PC-3 (cell line): ENCODE results near the gene GALNT14. TPM values are rescaled to one million over a fixed set of nuclear protein-coding genes. Genes with fewer than 3 reads are reported as not detected.

Experiments used
- ATAC-seq: fragments of 200-7000 bp; cut with Tn5 transposase; 2 replicates; pipeline ENCODE4 v1.9.1; 2020; ENCODE audit warnings: mild to moderate bottlenecking, moderate library complexity
- BruUV-seq: library from RNA; stranded (reverse); fragments of 400-500 nt; replicated peaks from 2 replicates; lab custom pipeline; 2021; lab: Mats Ljungman, UMichigan
- CTCF ChIA-PET: fragments of 300-600 bp; sonication (Branson Sonifier 250); formaldehyde crosslinking; loops from one replicate; lab custom pipeline; 2022; ENCODE audit warnings: antibody characterized with exemption; lab: Charles Lee
- POLR2A ChIA-PET: fragments of 300-600 bp; sonication (Branson Sonifier 250); formaldehyde crosslinking; loops from one replicate; lab custom pipeline; 2022; ENCODE audit warnings: antibody characterized with exemption; ENCODE audit not compliant: unreplicated experiment; lab: Charles Lee
- DNase-seq: peaks from one replicate; pipeline ENCODE4 v3.0.0-alpha.2; 2015
- H2AFZ ChIP-seq: fragments of 300-600 bp; sonication (generic); 2 replicates; pipeline ENCODE4 v1.6.0; 2016; ENCODE audit warnings: antibody characterized with exemption, low read length
- H3F3A ChIP-seq: fragments of 300-600 bp; sonication (generic); one replicate; pipeline ENCODE4 v1.6.0; 2017; ENCODE audit warnings: antibody characterized with exemption, low read length, control low read depth, mild to moderate bottlenecking; ENCODE audit not compliant: unreplicated experiment
- H3K27ac ChIP-seq: fragments of 300-600 bp; sonication (generic); 2 replicates; pipeline ENCODE4 v1.5.1; 2016; ENCODE audit warnings: mild to moderate bottlenecking, low read length
- H3K27me3 ChIP-seq: fragments of 300-600 bp; sonication (generic); 2 replicates; pipeline ENCODE4 v1.6.1; 2016; ENCODE audit warnings: low read length, mixed read lengths
- H3K36me3 ChIP-seq: fragments of 300-600 bp; sonication (generic); 2 replicates; pipeline ENCODE4 v1.6.1; 2016; ENCODE audit warnings: low read depth, mixed run types, low read length, mixed read lengths
- H3K4me1 ChIP-seq: fragments of 300-600 bp; sonication (generic); 2 replicates; pipeline ENCODE4 v1.5.1; 2016; ENCODE audit warnings: low read length; ENCODE audit not compliant: insufficient read depth
- H3K4me2 ChIP-seq: fragments of 300-600 bp; sonication (generic); 2 replicates; pipeline ENCODE4 v1.6.0; 2016; ENCODE audit warnings: low read length
- H3K4me3 ChIP-seq: fragments of 300-600 bp; sonication (generic); 2 replicates; pipeline ENCODE4 v1.5.1; 2016; ENCODE audit warnings: mild to moderate bottlenecking, low read length, mixed read lengths
- H3K79me2 ChIP-seq: fragments of 300-600 bp; sonication (generic); 2 replicates; pipeline ENCODE4 v1.6.1; 2017; ENCODE audit warnings: low read length, mixed read lengths
- H3K9ac ChIP-seq: fragments of 300-600 bp; sonication (generic); 2 replicates; pipeline ENCODE4 v1.6.0; 2016; ENCODE audit warnings: mild to moderate bottlenecking, low read length
- H3K9me2 ChIP-seq: fragments of 300-600 bp; sonication (generic); replicated peaks from 2 replicates; pipeline ENCODE4 v1.6.1; 2016; ENCODE audit warnings: mixed run types, low read length, mixed read lengths
- H3K9me3 ChIP-seq: fragments of 300-600 bp; sonication (generic); 2 replicates; pipeline ENCODE4 v1.6.1; 2016; ENCODE audit warnings: low read length, mixed read lengths
- H4K20me1 ChIP-seq: fragments of 300-600 bp; sonication (generic); 2 replicates; pipeline ENCODE4 v1.6.1; 2016; ENCODE audit warnings: low read length, mixed read lengths
- EZH2 ChIP-seq: fragments of 300-600 bp; sonication (generic); IDR thresholded peaks from one replicate; pipeline ENCODE4 v1.6.1; 2017; ENCODE audit warnings: antibody characterized with exemption, mild to moderate bottlenecking, low read length; ENCODE audit not compliant: unreplicated experiment
- EZH2phosphoT487 ChIP-seq: fragments of 300-600 bp; sonication (generic); IDR thresholded peaks from 2 replicates; pipeline ENCODE4 v1.6.1; 2018; ENCODE audit warnings: mild to moderate bottlenecking, antibody characterized with exemption, low read length, borderline replicate concordance
- intact Hi-C: fragments of 100-400 bp; cut with micrococcal nuclease; formaldehyde crosslinking; loops from 2 replicates; pipeline ENCODE4 v1.9.0; 2023
- total RNA-seq: library from RNA; depleted of rRNA; stranded (reverse); fragments of >200 nt; gene quantifications from 2 replicates; pipeline ENCODE4 v1.2.3, GENCODE V29; 2014
- TF ChIP-seq, protein P1 (sequence below): fragments of 300-600 bp; sonication (generic); conservative IDR thresholded peaks from 2 replicates; pipeline ENCODE4 v1.5.1; 2017; ENCODE audit warnings: antibody characterized with exemption, low read depth, mild to moderate bottlenecking, low read length

The GALNT14 gene
- total RNA-seq, 1 experiment from 2014 or later, result 10.2 TPM

- Histone ChIP-seq H3K4me3 (no peak overlapping the region), H4K20me1 (no peaks in the 10 kb centered on the region), H3K9ac (no peak overlapping the region), H3K27ac (no peak overlapping the region), H3F3A (no peaks in the 10 kb centered on the region), H3K36me3 (no peaks in the 10 kb centered on the region), H3K79me2 (no peaks in the 10 kb centered on the region), H2AFZ (no peak overlapping the region), H3K27me3 (no peaks in the 10 kb centered on the region), H3K9me3 (no peaks in the 10 kb centered on the region), H3K9me2 (no peaks in the 10 kb centered on the region), H3K4me1 (no peaks in the 10 kb centered on the region), H3K4me2 (no peak overlapping the region)
- CTCF ChIA-PET, result no interaction called here
- POLR2A ChIA-PET, result no interaction called here
- no peak for ATAC-seq
- no peak for DNase-seq
- intact Hi-C loops, result no loop called here
- no peak for TF ChIP-seq EZH2
- TF ChIP-seq EZH2phosphoT487, result no peak
- TF ChIP-seq, protein P1, sequence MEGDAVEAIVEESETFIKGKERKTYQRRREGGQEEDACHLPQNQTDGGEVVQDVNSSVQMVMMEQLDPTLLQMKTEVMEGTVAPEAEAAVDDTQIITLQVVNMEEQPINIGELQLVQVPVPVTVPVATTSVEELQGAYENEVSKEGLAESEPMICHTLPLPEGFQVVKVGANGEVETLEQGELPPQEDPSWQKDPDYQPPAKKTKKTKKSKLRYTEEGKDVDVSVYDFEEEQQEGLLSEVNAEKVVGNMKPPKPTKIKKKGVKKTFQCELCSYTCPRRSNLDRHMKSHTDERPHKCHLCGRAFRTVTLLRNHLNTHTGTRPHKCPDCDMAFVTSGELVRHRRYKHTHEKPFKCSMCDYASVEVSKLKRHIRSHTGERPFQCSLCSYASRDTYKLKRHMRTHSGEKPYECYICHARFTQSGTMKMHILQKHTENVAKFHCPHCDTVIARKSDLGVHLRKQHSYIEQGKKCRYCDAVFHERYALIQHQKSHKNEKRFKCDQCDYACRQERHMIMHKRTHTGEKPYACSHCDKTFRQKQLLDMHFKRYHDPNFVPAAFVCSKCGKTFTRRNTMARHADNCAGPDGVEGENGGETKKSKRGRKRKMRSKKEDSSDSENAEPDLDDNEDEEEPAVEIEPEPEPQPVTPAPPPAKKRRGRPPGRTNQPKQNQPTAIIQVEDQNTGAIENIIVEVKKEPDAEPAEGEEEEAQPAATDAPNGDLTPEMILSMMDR, result no peak
- no TSS peak for BruUV-seq
Observed at GRCh38 chr2:30948130-30948529, 190.1 kb downstream of the GALNT14 start.

- POLR2A ChIA-PET, result no interaction called here
- Histone ChIP-seq H3K27me3 (no peaks in the 10 kb centered on the region), H3K79me2 (no peaks in the 10 kb centered on the region), H3K27ac (no peak overlapping the region), H3K9ac (no peak overlapping the region), H3K4me1 (no peaks in the 10 kb centered on the region), H3K9me2 (no peaks in the 10 kb centered on the region), H3F3A (no peaks in the 10 kb centered on the region), H3K4me3 (no peak overlapping the region), H3K4me2 (no peak overlapping the region), H4K20me1 (no peaks in the 10 kb centered on the region), H3K9me3 (no peaks in the 10 kb centered on the region), H3K36me3 (no peaks in the 10 kb centered on the region), H2AFZ (no peak overlapping the region)
- intact Hi-C loops, result no loop called here
- BruUV-seq, result no TSS peak
- CTCF ChIA-PET, result no interaction called here
- TF ChIP-seq EZH2phosphoT487 (no peak), EZH2 (no peak)
- no peak for DNase-seq
- ATAC-seq, result no peak
Observed at GRCh38 chr2:30947686-30948085, 190.6 kb downstream of the GALNT14 start.

GRCh38 chr2:30942419-30942818 lies 195.8 kb downstream of the GALNT14 start:
- no peaks in the 10 kb centered on the region for H3K36me3 ChIP-seq
- no peaks in the 10 kb centered on the region for H3K9me3 ChIP-seq
- no peaks in the 10 kb centered on the region for H4K20me1 ChIP-seq
- ChIA-PET CTCF (no interaction called here), POLR2A (no interaction called here)
- no peak overlapping the region for H3K27ac ChIP-seq
- no peaks in the 10 kb centered on the region for H3K79me2 ChIP-seq
- no peaks in the 10 kb centered on the region for H3K9me2 ChIP-seq
- no peak for DNase-seq
- intact Hi-C loops, result no loop called here
- no peak overlapping the region for H3K9ac ChIP-seq
- H2AFZ ChIP-seq, result no peak overlapping the region
- TF ChIP-seq EZH2phosphoT487, result no peak
- no peak for TF ChIP-seq EZH2
- TF ChIP-seq, protein P1, result no peak
- H3K4me3 ChIP-seq, result no peak overlapping the region
- no peaks in the 10 kb centered on the region for H3K27me3 ChIP-seq
- BruUV-seq, result no TSS peak
- H3K4me2 ChIP-seq, result no peak overlapping the region
- H3K4me1 ChIP-seq, result no peaks in the 10 kb centered on the region
- no peak for ATAC-seq
- no peaks in the 10 kb centered on the region for H3F3A ChIP-seq
